Gastrocnemius medialis (tissue), 4 donors: Measurements from ENCODE around the gene TMEM63C.

Source experiments
- POLR2A ChIP-seq, 2 donors: fragments of 450-650 bp; IDR thresholded peaks; one replicate each; pipeline ENCODE4 v1.6.1; 2017; ENCODE audit warnings: antibody characterized with exemption in 2 of 2, mild to moderate bottlenecking in 2 of 2, moderate library complexity in 2 of 2
- TF ChIP-seq, protein P1 (sequence below), 5 experiments: fragments of 450-650 bp in 3 of 5; fragments of 200-600 bp in 2 of 5; sonication (generic) in 2 of 5; IDR thresholded peaks in 4 of 5; conservative IDR thresholded peaks in 1 of 5; 1 replicate in 4 of 5; 2 replicates in 1 of 5; pipeline ENCODE4 v1.5.1; 2016 to 2019; ENCODE audit warnings: antibody characterized with exemption in 5 of 5, mild to moderate bottlenecking in 3 of 5, moderate library complexity in 3 of 5

GRCh38 chr14:77133720-77134338 is 47.8 kb upstream of the TMEM63C start:
- TF ChIP-seq, protein P1, sequence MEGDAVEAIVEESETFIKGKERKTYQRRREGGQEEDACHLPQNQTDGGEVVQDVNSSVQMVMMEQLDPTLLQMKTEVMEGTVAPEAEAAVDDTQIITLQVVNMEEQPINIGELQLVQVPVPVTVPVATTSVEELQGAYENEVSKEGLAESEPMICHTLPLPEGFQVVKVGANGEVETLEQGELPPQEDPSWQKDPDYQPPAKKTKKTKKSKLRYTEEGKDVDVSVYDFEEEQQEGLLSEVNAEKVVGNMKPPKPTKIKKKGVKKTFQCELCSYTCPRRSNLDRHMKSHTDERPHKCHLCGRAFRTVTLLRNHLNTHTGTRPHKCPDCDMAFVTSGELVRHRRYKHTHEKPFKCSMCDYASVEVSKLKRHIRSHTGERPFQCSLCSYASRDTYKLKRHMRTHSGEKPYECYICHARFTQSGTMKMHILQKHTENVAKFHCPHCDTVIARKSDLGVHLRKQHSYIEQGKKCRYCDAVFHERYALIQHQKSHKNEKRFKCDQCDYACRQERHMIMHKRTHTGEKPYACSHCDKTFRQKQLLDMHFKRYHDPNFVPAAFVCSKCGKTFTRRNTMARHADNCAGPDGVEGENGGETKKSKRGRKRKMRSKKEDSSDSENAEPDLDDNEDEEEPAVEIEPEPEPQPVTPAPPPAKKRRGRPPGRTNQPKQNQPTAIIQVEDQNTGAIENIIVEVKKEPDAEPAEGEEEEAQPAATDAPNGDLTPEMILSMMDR (IDR thresholded peaks at IDR 0.05 in 4 of 5, conservative IDR thresholded peaks at IDR 0.05 in 1 of 5): no peak
- no peak for TF ChIP-seq POLR2A (IDR thresholded peaks at IDR 0.05)
